Measurements from ENCODE around the gene CUTC. TPM values are rescaled to one million over a fixed set of nuclear protein-coding genes. Genes with fewer than 3 reads are reported as not detected.

CUTC gene
- total RNA-seq, 4 donors from 2014 or later: 13.4 to 21.6 (median 20.8) TPM

DNA sequence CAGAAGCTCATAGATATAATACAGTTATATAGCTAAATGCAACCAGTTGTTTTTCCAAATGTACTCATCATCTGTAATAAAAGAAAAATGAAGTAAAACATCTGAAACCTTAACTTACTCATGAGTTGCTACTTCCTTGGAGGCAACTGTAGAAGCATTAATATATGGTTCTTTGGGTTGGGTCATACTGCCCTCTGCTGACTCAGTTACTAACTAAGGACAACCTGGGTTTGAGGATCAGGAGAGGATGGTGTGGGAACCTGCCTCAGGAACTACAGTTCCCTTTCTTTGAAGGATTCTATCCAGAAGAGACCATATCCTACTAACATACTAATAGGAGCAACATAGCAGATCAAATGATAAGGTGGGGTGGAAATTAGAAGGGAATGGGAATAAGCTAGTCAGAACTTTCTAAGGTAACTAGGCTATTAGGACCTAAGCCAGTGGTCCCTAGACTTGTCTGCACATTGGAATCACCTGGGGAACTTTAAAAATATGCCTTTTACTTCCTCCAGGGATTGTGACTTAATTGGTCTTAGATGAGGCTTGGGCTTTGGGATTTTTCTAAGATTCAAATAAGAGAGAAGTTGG, 20.8 kb upstream of the CUTC start:
- intact Hi-C loops (cut with DNase I; ENCODE audit: low total_unique reads): loop anchor here (10.0 kb wide), 1 partner anchor 156 kb away; no protein-coding TSS in a partner anchor
- no peak overlapping the region for H3K4me3 ChIP-seq (ENCODE audit: low read depth, poor library complexity, severe bottlenecking)
- peak in 1 of 2 donors; percentile 34 for DNase-seq (ENCODE audit: low spot score in 2 of 2)
- TF ChIP-seq, protein P1, sequence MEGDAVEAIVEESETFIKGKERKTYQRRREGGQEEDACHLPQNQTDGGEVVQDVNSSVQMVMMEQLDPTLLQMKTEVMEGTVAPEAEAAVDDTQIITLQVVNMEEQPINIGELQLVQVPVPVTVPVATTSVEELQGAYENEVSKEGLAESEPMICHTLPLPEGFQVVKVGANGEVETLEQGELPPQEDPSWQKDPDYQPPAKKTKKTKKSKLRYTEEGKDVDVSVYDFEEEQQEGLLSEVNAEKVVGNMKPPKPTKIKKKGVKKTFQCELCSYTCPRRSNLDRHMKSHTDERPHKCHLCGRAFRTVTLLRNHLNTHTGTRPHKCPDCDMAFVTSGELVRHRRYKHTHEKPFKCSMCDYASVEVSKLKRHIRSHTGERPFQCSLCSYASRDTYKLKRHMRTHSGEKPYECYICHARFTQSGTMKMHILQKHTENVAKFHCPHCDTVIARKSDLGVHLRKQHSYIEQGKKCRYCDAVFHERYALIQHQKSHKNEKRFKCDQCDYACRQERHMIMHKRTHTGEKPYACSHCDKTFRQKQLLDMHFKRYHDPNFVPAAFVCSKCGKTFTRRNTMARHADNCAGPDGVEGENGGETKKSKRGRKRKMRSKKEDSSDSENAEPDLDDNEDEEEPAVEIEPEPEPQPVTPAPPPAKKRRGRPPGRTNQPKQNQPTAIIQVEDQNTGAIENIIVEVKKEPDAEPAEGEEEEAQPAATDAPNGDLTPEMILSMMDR (IDR thresholded peaks at IDR 0.05): no peak
- TF ChIP-seq POLR2A (IDR thresholded peaks at IDR 0.05): no peak

DNA sequence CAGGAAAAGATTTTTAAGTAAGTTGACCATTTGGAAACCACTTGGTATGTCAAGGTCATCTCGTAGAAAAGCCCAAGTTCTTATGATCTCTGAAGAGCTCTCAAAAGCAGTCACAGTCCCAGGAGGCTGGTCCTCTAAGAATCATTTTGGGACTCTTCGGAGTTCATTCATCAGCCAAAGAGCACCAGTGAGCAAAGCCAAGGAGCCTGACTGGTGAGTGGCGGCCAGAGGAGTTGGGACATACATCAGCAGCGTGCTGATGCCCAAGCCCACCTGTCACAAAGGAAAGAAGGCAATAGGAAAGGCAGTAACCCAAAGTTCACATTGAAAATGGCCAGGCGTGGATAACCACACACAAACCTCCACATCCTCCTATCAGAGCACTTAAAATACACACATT, 17.6 kb upstream of the CUTC start:
- intact Hi-C loops (cut with DNase I; ENCODE audit: low total_unique reads): loop anchor here (10.0 kb wide), 1 partner anchor 160 kb away; no protein-coding TSS in a partner anchor
- WGBS, 2 donors: 93% methylated on average over 5 of the region's 5 CpGs
- TF ChIP-seq, protein P1 (IDR thresholded peaks at IDR 0.05): no peak
- no peak for TF ChIP-seq POLR2A (IDR thresholded peaks at IDR 0.05)
- no peak for DNase-seq (ENCODE audit: low spot score in 2 of 2)
- H3K4me3 ChIP-seq (ENCODE audit: low read depth, poor library complexity, severe bottlenecking): no peak overlapping the region

DNA sequence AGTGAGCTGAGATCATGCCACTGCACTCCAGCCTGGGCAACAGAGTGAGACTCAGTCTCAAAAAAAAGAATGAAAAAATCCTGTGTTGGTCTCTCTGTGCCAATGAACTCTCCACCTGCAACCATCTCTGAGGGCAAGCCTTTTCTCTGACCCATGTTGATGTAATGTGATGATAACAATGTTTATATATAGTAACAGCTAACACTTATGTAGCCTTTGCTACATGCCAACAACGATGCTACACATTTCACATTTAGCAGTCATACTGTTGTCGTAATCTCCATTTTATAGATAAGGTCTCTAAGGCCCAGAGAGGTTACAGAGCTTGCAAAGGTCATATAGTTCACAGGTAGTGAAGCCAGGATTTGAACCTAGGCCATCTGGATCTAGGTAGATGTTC, 11.6 kb upstream of the CUTC start:
- no peak overlapping the region for H3K4me3 ChIP-seq (ENCODE audit: low read depth, poor library complexity, severe bottlenecking)
- no peak for DNase-seq (ENCODE audit: low spot score in 2 of 2)
- TF ChIP-seq POLR2A (IDR thresholded peaks at IDR 0.05): no peak
- TF ChIP-seq, protein P1 (IDR thresholded peaks at IDR 0.05): no peak
- 87 to 92% methylated on average over 2 of the region's 2 CpGs for WGBS, 2 donors
- intact Hi-C loops (cut with DNase I; ENCODE audit: low total_unique reads): no loop called here

DNA sequence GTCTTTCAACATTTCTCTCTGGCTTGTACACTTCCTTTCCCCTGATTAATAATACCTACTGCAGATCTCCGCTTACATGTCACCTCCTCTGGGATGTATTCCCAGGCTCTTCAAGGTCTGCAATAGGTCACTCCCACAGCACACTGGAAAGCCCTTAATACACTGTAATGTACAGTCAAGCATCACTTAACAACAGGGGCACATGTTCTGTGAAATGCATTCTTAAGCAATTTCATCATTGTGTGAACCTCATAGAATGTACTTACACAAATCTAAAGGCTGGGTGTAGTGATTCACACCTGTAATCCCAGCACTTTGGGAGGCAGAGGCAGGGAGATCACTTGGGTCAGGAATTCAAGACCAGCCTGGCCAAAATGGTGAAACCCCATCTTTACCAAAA, 2.0 kb upstream of the CUTC start:
- DNase-seq (ENCODE audit: low spot score in 2 of 2): no peak
- 92% methylated on average over 1 of the region's 1 CpG for WGBS, 2 donors
- H3K4me3 ChIP-seq (ENCODE audit: low read depth, poor library complexity, severe bottlenecking): no peak overlapping the region
- no peak for TF ChIP-seq POLR2A (IDR thresholded peaks at IDR 0.05)
- TF ChIP-seq, protein P1 (IDR thresholded peaks at IDR 0.05): no peak
- intact Hi-C loops (cut with DNase I; ENCODE audit: low total_unique reads): no loop called here

DNA sequence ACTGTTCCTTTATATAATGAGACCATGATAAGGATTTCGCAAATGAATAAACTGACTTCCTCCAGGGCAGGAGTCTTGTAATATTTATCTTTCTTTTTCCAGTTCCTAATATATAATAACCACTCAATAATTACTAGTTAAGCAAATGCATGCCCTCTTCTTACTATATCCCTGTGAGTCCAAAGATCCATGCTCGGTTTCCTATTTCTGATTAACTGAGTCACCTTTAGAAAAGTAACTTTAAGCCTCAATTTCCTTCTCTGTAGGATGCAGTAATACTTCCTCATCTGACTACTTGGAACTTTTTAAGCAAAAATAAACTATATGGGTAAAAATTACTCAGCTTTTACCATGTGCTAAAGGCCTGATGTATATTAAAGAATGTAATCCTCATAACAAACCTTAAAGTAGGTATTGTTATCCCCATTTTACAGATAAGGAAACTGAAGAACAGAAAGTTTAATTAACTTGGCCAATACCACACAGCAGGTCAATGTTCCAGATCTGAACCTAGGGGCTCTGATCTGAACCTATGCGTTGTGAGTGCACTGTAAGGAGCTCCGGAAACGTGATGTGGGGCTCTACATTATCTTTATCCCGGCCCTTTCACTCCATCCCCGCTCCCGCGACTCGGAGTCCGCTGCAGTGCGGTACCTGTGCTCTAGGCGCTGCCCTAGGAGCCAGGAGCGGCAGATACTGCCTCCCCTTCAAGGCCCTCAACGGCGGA, 565 bp upstream of the CUTC start:
- no peak for DNase-seq (ENCODE audit: low spot score in 2 of 2)

More for the DNA sequence above, 565 bp upstream of the CUTC start:
- WGBS, 2 donors: 8% methylated on average over 16 of the region's 16 CpGs
- TF ChIP-seq, protein P1 (IDR thresholded peaks at IDR 0.05): no peak
- no peak for TF ChIP-seq POLR2A (IDR thresholded peaks at IDR 0.05)
- peak overlapping the region; percentile 81 for H3K4me3 ChIP-seq (ENCODE audit: low read depth, poor library complexity, severe bottlenecking)
- intact Hi-C loops (cut with DNase I; ENCODE audit: low total_unique reads): no loop called here

Measured in lower leg skin (tissue), 4 donors.